GM12874 (cell line): ENCODE results near the gene HES6.

Experiments used
- CTCF ChIP-seq: IDR thresholded peaks from 2 replicates; pipeline ENCODE4 v1.5.1; 2011; ENCODE audit warnings: low read depth, mild to moderate bottlenecking, control low read depth, low read length, moderate library complexity; ENCODE audit not compliant: insufficient read depth

The HES6 gene

GRCh38 chr2:238269741-238270140 lies 29.9 kb upstream of the HES6 start:
- TF ChIP-seq CTCF, result no peak

GRCh38 chr2:238267884-238268680 lies 28.2 kb upstream of the HES6 start:
- TF ChIP-seq CTCF, result no peak

- TF ChIP-seq CTCF, result no peak
Measured at GRCh38 chr2:238267341-238267710, 27.5 kb upstream of the HES6 start.

- no peak for TF ChIP-seq CTCF
Measured at GRCh38 chr2:238265605-238266004, 25.8 kb upstream of the HES6 start.

GRCh38 chr2:238264072-238264460 lies 24.2 kb upstream of the HES6 start:
- TF ChIP-seq CTCF, result no peak

GRCh38 chr2:238263204-238264071 lies 23.6 kb upstream of the HES6 start:
- TF ChIP-seq CTCF, result peak; percentile 83

GRCh38 chr2:238262496-238263122 lies 22.8 kb upstream of the HES6 start:
- TF ChIP-seq CTCF, result no peak
